DMS53 (cell line): ENCODE results near the gene HPCAL1.

Source experiments
- DNase-seq: peaks from one replicate; lab custom pipeline; 2025; lab: John Stamatoyannopoulos, UW

The HPCAL1 gene

DNA sequence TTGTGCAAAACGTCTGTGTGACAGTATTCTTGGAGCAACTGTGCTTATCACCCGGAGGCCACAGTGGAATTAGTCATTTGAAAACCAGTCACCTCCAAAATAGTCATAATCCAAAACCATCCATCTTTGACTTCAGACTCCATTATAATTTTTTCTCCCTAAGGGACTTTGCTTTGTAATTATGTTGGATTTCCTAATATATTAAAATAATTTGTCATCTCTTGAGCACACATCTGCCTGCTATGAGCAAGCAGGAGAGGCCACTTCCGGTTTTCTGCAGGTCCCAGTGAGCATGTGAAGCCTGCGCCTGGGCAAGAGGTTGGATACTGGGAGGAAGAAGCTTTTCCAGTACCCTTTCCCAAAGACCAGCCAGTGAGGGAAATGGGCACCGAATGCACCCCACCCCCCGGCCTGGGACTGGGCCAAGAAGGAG lies 87.7 kb downstream of the HPCAL1 start:
- no peak for DNase-seq

DNA sequence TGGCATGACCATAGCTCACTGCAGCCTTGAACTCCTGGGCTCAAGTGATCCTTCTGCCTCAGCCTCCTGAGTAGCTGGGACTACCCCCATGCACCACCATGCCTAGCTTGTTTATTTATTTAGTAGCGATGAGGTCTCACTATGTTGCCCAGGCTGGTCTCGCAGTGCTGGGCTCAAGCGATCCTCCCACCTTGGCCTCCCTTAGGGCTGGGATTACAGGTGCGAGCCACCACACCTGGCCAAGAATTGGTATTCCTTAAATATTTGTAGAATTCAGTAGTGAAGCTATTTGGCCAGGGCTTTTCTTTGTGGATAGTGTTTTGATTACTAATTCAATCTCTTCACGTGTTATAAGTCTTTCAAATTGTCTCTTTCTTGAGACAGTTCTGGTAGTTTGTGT lies 89.4 kb downstream of the HPCAL1 start:
- no peak for DNase-seq

- DNase-seq = no peak
Observed at GRCh38 chr2:10392548-10392947, 89.8 kb downstream of the HPCAL1 start.

GRCh38 chr2:10392951-10393639 lies 90.4 kb downstream of the HPCAL1 start:
- DNase-seq = no peak

DNA sequence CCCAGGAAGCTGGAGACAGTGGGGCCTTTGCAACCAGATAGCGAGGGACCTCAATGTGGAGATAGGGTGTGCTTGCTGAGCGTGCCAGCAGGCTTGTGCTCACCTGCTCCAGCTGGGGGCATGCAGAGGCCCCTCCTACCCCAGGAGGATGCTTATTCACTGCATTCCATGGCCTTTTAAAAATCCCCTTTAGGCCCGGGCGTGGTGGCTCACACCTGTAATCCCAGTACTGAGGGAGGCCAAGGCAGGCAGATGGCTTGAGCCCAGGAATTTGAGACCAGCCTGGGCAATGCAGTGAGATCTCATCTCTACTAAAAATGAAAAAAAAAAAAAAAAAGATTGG lies 90.9 kb downstream of the HPCAL1 start:
- no peak for DNase-seq

GRCh38 chr2:10395893-10396292 lies 93.2 kb downstream of the HPCAL1 start:
- DNase-seq = no peak

DNA sequence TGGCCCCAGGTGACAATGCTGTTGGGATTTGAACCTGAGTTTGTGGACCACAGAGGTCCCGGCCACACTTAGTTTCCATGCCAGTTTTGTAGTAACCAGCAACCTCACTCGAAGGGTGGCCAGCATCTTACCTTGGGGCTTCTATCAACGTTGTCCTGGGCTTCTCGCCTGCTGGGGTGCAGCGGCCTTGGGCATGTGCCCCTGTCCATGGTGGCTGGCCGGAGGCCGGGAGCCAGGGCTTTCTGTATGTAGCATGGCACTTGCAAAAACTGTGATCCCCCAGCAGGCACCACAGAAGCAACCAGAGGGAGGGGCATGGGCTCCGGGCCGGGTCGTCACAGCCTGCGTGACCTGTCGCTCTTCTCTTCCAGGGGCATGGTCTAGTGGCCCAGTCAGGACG lies 93.8 kb downstream of the HPCAL1 start:
- DNase-seq = no peak

DNA sequence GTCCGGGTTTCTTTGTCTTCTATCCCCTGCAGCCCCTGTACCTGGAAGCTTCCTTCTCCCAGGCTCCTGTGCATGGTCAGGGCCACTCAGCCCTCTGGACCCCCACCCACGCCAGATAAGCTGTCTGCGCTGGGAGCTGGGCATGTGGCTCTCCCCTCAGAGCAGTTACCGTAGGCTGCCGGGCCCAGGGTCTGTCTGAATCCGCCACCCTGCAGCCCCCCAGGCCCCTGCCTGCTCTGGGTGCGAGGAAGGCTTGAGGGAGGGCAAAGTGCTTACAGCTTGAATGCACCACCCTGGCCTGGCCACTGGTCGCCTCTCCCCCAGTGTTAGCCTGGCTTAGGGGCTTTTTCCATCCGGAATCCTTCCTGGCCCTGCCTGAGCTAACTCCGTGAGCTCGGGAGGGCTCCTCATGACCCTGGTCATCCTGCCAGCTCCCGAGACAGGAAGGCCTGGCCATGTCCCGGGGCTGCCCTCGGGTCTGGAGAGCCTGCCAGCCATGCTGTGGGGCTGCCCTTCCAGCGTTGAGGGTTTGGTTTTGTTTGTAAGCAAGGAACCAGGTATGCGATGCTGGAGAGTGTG lies 94.7 kb downstream of the HPCAL1 start:
- no peak for DNase-seq

DNA sequence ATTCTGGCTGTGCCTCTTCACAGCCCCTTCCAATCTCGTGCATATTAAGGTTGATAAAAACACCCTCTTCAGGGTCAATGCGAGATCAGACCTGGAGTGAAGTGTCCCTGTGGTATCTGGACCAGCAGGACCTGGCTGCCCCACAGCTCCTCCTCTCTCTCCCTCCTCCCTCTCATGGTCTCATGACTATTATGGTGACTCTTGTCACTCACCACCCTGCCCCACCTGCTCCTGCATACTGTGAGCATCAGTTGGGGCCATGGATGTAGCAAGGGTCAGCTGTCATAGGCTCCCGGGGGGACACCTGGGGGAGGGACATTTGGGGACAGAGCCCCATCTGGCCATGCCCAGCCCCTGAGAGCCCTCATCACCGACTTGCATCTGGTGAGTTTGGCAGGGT lies 95.2 kb downstream of the HPCAL1 start:
- DNase-seq = no peak

- no peak for DNase-seq
Observed at GRCh38 chr2:10398496-10398895, 95.8 kb downstream of the HPCAL1 start.

GRCh38 chr2:10399358-10399757 lies 96.7 kb downstream of the HPCAL1 start:
- DNase-seq = no peak

DNA sequence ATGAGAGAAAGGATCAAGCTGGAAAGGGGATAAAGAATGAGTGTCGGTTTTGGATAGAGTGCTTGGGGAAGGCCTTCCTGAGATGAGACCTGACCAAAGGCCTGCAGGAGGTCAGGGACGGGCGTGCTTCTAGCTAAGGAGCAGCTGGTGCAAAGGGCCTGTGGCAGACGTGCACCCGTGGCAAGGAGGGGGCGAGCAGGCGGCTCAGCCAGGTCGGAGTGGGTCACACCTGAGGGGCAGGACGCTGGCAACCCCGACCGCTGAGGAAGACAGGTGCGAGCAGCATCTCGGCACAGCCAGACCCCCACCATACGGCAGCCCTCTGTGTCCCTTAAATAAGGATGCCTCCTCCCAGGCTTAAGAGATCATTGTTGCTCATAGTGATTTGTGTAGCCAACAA lies 97.3 kb downstream of the HPCAL1 start:
- DNase-seq = no peak

- DNase-seq = no peak
Observed at GRCh38 chr2:10400568-10400977, 97.9 kb downstream of the HPCAL1 start.

DNA sequence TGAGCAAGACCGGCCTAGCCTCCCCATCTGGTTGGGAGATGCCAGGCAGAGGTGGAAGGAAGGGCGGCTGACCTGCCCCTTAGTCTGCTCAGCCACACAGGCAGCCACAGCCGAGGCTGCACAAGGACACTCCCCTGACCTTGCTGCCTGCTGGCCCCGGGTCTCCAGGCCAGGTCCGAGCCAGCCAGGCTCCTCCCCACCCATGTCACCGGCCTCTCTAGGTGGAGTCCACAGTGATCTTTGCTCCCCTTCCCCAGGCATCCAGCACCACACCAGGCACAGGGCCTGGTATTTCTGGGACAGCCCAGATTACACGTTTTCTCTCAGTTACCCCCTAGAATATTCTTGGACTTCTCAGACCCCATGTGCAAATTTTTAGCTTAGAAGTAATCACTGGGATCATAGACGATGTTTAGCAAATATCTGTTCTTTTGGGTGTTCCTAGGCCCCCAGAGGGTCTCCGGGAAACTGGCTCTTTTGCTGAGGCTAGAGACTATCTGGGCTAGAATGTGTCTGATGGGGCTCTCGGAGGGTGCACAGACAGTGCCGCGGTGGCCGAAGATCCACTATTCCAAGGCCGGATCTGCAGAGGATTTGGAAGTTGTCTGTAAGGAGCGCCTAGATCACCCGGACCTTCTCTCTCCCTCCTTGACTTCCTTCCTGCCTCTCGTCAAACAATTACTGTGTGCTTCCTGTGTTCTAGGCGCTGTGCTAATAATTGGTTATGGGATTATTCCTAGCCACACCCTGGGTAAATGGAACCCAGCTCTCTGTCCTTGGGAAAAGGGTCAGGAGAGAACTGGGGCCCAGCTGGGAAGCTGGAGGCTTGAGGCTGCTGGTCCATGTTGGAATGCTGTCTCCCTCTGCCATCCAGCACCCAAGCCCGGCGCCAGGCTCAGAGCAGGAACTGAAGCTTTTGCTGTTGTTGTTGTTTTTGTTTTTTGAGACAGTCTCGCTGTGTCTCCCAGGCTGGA lies 98.6 kb downstream of the HPCAL1 start:
- DNase-seq = no peak

- DNase-seq = no peak
Observed at GRCh38 chr2:10402062-10402585, 99.4 kb downstream of the HPCAL1 start.

DNA sequence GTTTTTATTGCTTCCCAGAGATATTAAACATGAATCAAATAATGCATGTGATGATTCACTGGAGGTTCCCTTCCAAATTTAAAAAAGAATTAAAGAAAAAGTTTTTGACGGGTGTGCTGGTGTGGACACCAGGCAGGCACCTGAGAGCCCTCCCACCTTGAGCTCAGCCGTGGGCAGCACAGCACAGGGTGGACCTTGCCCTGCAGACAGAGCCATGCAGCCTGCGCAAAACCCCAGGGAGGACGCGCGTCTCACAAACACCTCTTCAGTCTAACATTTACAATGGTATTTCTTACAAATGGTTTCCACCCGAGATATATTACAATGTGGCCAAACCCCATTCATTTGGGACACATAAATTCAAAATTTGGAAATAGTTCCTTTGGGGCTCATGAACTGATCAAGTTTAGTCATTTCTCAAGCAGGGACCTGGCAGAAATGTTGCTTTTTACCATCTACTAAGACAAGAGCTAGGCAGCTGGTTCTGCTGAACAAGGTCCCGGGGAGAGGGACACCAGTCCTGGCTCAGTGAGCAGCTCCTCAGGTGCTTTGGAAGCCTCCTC lies 100.0 kb downstream of the HPCAL1 start:
- no peak for DNase-seq

GRCh38 chr2:10404324-10405143 lies 101.8 kb downstream of the HPCAL1 start:
- DNase-seq = no peak

GRCh38 chr2:10405448-10405847 lies 102.7 kb downstream of the HPCAL1 start:
- no peak for DNase-seq

- DNase-seq = no peak
Observed at GRCh38 chr2:10406016-10406415, 103.3 kb downstream of the HPCAL1 start.

GRCh38 chr2:10406491-10407188 lies 103.9 kb downstream of the HPCAL1 start:
- no peak for DNase-seq

- DNase-seq = no peak
Observed at GRCh38 chr2:10407432-10407831, 104.7 kb downstream of the HPCAL1 start.
